HG02678 (cell line): Measurements from ENCODE around the gene SORCS2.

ENCODE experiments used
- ATAC-seq: cut with Tn5 transposase; IDR thresholded peaks from one replicate; pipeline ENCODE4 v1.9.1; 2021; ENCODE audit warnings: mild to moderate bottlenecking, moderate library complexity; ENCODE audit not compliant: unreplicated experiment

SORCS2 gene

DNA sequence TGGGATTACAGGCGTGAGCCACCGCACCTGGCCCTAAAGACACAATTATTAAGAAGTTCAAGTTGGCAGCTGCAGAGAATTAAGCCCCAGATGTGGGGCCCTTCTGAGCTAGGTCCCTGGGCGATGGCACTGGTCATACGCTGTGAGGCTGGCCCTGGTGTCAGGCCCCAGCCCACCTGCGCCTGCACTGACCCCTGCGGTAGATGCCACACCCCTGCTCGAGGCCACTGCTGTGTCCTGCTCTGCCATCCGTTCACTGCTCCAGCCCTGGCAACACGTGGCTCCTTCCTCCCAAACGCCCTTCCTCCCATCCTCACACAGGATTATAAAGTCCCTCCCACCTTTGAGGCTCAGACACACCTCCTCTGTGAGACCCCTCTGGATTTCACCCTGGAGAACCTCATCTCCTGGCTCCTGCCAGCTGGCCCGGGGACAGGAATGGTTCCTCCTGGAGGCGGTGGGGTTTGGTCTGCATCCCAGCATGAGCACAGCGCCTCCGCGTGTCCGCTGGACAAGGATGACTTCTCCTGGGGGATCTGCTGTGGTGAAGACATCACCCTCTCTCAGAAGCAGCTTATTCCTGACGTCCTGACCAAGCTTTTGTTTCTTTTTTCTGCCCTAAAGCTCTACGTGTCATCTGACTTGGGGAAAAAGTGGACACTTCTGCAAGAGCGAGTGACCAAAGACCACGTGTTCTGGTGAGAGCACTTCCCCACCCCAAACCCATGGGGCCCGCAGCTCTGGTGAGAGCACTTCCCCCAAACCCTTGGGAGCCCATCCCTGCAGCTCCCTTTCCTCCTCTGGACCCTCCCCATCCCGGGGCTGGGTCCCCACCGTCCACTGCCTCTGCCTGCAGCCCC is 461.4 kb downstream of the SORCS2 start:
- ATAC-seq, result no peak

DNA sequence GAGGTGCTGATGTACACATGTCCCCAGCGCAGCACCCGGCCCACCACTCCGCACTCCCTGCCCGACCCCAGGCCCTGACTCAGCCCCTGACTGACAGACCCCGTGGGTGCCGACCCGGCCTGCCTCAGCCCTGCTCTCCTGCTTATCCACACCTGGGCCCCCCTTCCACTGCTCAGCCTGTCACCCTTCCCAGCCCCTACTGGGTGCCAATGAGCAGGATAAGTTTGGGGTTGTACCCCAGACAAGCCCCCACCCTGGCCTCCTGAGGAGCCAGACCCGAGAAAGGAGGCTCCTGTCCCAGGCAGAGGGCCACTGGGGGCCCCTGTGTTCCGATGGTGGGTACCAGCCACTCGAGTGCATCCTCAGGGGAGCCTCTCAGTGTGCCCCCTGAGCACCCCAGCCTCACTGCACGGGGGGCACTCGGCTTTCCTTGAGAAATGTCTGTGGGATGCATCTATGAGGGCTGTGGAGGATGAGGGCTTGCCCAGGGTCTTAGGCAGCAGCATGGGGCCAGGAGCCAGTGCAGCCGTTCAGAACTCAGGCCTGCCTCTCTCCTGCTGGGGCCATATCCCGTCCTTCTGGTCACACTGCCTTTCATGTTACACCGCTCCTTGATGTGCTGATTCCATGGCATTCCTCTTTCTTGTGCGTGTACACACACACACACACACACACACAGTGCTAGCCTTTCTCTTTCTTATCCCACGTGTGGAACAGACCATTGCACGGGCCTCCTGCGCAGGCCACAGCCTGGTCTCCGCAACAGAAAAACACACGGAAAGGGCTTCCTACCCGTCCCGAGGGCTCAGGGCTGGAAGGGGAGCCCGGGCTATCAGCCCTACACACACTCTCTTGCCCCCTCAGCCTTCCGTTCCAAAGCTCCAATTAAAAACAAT is 462.5 kb downstream of the SORCS2 start:
- ATAC-seq, result no peak

- no peak for ATAC-seq
Measured at GRCh38 chr4:7655511-7656243, 463.3 kb downstream of the SORCS2 start.

DNA sequence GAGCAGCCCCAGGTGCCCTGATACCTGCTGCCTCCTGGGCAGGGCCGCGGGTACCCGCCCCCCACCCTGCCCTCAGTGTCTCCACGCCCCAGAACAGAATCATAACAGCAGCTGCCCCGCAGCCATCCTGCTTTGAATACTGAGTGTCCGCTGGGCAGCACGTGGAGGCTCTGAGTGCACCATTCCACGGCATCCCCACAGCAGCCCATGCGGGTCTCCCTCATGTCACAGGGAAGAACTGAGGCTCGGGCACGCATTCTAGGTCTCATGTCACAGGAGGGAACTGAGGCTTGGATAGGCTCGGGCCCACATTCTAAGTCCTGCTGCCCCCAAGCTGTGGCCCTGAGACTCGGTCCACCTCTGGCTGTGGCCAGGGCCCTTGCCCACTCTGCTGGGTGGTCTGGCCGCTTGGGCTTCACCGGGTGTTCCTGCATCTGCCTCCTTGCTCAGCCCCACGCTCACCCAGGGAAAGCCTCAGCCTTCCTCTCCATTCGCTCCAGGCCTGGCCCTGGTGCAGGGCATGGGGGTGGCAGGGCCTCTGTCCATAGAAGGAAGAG is 464.0 kb downstream of the SORCS2 start:
- ATAC-seq, result no peak

DNA sequence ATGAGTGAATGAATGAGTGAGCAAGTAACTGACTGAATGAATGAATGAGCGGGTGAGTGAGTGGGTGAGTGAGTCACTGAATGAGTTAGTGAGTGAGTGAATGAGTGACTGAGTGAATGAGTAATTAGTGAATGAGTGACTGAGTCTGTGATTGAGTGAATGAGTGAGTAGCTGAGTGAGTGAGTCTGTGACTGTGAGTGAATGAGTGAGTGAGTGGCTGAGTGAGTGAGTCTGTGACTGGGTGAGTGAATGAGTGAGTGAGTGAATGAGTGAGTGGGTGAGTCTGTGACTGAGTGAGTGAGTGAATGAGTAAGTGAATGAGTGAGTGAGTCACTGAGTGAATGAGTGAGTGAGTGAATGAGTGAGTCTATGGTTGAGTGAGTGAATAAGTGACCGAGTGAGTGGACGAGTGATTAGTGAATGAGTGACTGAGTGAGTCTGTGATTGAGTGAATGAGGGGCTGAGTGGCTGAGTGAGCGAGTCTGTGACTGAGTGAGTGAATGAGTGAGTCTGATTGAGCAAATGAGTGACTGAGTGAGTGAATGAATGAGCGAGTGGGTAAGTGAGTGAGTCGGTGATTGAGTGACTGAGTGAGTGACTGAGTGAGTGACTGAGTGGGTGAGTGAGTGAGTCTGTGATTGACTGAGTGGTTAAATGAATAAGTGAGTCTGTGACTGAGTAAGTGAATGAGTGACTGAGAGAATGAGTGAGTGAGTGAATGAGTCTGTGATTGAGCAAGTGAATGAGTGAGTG is 465.4 kb downstream of the SORCS2 start:
- no peak for ATAC-seq

DNA sequence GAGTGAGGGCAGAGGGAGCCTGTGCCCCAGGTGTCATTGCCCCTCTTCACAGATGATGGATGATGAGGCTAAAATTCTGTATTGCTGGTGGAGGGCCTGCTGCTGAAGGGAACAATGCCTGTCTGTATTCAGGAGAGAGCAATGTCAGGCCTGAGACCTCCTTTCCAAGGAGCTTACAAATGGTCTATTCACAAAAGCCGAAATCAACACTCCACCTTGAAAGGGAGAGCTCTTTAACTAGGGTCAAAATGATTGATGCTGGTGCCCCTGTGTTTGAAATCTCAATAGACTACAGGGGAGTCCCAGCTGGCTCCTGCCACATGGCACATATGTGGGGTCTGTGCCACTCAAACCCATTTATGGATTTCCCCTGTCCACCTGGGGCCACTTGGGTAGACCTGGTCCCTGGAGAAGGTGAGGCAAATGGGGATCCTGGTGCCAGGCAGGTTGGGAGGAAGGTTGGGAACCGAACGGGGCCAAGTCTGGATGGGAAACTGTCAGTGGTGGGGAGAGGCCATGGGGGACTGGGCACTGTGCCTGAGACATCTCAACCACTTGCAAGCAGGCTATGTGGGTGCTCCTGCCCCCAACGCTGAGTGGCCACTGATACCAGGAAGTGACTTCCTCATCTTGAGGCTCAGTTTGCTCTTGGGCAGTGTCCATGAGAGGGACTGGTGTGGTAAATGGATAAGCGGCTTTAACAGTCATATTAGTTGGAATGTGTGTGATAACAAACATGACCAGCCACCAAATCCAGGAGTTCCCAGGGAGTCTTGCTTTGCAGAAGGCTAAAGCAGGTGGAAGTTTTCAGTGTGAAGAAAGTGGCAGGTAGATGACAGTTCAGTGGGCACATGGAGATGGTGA is 466.2 kb downstream of the SORCS2 start:
- no peak for ATAC-seq

DNA sequence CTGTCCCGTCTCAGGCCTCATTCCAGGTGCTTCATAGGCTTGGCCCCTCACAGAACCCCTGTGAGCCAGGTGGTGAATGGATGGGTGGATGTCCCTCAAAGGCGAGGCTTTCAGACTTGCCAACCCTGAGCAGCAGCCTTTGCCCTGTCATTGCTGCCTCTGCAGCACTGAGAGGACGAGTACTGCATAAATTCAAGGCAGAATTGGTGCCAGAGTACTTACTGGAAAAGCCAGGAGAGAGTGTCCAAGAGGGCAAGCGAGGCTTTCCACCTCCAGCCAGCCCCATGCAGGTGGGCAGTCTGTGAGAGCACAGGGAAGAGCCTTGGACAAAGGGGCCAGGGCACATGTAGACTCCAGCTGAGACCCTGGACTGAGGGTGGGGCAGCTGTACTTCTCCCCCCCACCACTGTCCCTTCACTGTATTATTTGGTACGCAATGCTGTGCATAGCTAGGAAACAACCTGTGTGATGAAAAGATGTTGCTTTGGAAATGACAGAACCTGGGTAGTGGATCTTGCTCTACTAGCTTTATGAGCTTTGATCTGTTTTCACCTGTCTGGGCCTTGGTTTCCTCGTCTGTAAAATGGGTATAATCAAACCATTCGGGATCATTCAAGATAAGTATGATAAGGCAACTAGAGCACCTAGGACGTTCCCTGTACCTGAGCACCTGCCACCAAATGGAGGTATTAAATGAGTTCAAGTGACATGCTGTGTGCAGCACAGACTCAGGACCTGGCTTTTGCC is 467.3 kb downstream of the SORCS2 start:
- no peak for ATAC-seq

- ATAC-seq, result no peak
Measured at GRCh38 chr4:7660176-7661039, 468.1 kb downstream of the SORCS2 start.

GRCh38 chr4:7661066-7661748 is 468.9 kb downstream of the SORCS2 start:
- no peak for ATAC-seq

DNA sequence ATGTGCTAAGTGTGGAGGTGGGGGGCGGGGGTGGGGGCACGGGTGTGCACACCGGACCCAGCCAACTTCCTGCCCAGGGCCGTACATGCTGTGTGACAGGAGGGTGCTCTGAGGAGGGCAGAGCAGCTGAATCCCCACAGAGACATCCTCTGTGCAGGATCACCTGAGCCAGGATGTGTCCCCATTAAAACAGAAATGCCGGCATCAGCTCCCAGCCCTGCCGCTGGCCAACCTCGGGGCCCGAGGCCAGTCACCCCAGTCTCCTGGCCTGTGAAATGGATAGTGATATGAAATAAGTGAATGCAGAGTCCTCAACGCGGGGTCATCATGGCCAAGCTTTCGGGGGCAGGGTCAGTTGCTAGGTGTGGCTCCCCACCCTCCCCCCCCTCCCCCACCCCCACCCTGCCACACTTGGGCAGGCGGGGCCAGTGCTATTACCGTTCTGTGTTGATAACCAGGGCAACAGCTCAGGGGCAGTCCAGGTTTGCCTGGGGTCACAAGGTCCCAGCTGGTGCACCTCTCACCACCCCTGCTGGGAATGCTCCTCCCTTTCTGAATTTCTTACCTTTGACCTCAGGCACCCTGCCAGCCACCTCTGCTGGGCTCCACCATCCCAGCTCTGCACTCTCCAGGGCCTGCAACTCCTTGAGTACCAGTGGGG is 469.6 kb downstream of the SORCS2 start:
- no peak for ATAC-seq

GRCh38 chr4:7662507-7662846 is 470.1 kb downstream of the SORCS2 start:
- ATAC-seq, result no peak

DNA sequence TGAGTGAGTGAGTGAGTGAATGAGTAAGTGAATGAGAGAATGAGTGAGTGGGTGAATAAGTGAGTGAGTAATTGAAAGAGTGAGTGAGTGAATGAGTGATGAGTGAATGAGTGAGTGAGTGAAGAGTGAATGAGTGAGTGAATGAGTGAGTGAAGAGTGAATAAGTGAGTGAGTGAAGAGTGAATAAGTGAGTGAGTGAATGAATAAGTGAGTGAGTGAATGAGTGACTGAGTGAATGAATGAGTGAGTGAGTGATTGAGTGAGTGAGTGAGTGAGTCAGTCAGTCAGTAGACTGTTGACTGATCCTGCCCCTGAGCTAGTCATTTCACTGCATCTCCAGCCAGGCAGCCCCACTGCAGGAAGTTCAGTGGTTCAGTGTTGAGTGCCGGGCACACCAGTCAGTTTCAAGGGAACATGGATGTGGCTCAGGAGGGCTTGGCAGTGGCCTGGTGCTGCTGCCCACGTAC is 470.8 kb downstream of the SORCS2 start:
- ATAC-seq, result no peak

GRCh38 chr4:7664106-7664505 is 471.8 kb downstream of the SORCS2 start:
- no peak for ATAC-seq

GRCh38 chr4:7665321-7665720 is 473.0 kb downstream of the SORCS2 start:
- ATAC-seq, result no peak

DNA sequence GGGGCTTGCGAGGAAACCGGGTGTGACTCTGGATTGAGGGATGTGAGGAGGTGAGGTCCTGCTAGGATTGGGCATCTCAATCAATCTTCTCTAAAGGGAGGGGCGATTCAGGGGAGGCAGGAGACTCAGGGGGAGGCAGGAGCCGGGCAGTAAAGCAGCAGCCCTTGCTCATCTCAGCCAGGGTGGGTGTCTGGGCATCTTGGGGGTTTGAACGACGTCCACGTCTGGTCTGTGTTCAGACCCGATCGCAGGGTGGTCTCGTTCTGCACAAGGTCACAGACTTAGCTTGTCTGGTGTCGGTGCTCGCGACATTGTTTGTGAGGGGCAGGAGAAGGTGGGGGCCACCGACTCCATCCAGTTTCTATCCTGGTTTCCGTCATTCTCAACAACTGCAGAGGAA is 473.7 kb downstream of the SORCS2 start:
- no peak for ATAC-seq

DNA sequence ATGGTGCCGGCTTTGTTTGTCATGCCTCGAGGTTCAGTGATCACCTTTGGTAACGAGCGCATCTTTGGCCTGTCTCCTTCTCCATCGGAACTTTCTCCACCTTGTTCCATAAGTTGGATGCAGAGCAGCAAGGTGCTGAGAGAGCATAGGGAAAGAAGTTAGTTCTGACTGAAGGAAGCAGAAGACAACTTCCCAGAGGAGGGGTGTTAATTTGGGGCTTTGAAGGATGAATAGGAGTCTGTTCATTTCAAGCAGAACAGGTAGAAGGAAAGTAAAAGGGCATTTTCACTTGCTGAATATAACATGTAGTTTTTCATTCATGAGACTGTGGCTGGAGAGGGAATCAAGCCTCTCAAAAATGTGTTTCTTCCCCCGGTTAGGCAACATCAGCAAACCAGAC is 474.4 kb downstream of the SORCS2 start:
- ATAC-seq, result no peak

- ATAC-seq, result no peak
Measured at GRCh38 chr4:7668271-7668670, 475.9 kb downstream of the SORCS2 start.
